ENCODE data around the gene PGA3.
"Not testable (repeated sequence)": the region's sequence is repeated elsewhere in the genome, so short reads cannot be mapped to it uniquely, and the experiment has no call there.

DNA sequence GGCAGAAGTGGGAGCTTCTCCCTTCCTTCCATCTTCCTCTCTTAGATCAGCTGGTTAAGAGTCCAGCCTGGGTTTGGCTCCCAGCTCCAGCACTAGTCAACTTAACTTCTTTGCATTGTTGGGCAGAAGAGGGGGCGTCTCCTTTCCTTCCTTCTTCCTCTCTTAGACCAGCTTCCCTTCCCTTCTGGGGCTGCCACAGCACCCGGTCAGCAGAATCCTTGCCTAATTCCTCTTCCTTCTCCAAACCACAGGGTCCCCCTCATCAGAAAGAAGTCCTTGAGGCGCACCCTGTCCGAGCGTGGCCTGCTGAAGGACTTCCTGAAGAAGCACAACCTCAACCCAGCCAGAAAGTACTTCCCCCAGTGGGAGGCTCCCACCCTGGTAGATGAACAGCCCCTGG is 19.4 kb downstream of the PGA3 start:
- TF ChIP-seq POLR2A (IDR thresholded peaks at IDR 0.05): not testable (repeated sequence)
- TF ChIP-seq, protein P1, sequence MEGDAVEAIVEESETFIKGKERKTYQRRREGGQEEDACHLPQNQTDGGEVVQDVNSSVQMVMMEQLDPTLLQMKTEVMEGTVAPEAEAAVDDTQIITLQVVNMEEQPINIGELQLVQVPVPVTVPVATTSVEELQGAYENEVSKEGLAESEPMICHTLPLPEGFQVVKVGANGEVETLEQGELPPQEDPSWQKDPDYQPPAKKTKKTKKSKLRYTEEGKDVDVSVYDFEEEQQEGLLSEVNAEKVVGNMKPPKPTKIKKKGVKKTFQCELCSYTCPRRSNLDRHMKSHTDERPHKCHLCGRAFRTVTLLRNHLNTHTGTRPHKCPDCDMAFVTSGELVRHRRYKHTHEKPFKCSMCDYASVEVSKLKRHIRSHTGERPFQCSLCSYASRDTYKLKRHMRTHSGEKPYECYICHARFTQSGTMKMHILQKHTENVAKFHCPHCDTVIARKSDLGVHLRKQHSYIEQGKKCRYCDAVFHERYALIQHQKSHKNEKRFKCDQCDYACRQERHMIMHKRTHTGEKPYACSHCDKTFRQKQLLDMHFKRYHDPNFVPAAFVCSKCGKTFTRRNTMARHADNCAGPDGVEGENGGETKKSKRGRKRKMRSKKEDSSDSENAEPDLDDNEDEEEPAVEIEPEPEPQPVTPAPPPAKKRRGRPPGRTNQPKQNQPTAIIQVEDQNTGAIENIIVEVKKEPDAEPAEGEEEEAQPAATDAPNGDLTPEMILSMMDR (IDR thresholded peaks at IDR 0.05): not testable (repeated sequence)

Measured in thyroid gland (tissue), 4 donors.